DMS 273 (cell line): ENCODE measurements around the gene S100A8.

ENCODE experiments used
- DNase-seq: peaks from one replicate; lab custom pipeline; 2025; ENCODE audit not compliant: unreplicated experiment; lab: John Stamatoyannopoulos, UW

The S100A8 gene

GRCh38 chr1:153393926-153394325 is 3.1 kb upstream of the S100A8 start:
- peak; percentile 8 for DNase-seq

GRCh38 chr1:153392822-153393221 is 1.9 kb upstream of the S100A8 start:
- no peak for DNase-seq

- no peak for DNase-seq
These were observed 1.4 kb upstream of the S100A8 start for GRCh38 chr1:153392258-153392657.

GRCh38 chr1:153389973-153390879 is 647 bp downstream of the S100A8 start:
- DNase-seq: no peak

- DNase-seq: no peak
These were observed 1.5 kb downstream of the S100A8 start for GRCh38 chr1:153389401-153389800.

GRCh38 chr1:153387785-153388184 is 3.1 kb downstream of the S100A8 start:
- DNase-seq: no peak

- DNase-seq: no peak
These were observed 3.9 kb downstream of the S100A8 start for GRCh38 chr1:153387001-153387400.

GRCh38 chr1:153386500-153386901 is 4.4 kb downstream of the S100A8 start:
- DNase-seq: peak; percentile 76

- DNase-seq: no peak
These were observed 5.8 kb downstream of the S100A8 start for GRCh38 chr1:153384958-153385580.

- DNase-seq: no peak
These were observed 10.2 kb downstream of the S100A8 start for GRCh38 chr1:153380711-153381110.

GRCh38 chr1:153379591-153379990 is 11.3 kb downstream of the S100A8 start:
- DNase-seq: no peak

GRCh38 chr1:153375511-153375910 is 15.4 kb downstream of the S100A8 start, which contains the start of gene S100A12:
Gene S100A12, minus strand, starts transcription at chr1:153375621. Its CDS starts 1,029 bp downstream, at chr1:153374592.
- DNase-seq: no peak

GRCh38 chr1:153374071-153374470 is 16.8 kb downstream of the S100A8 start:
- no peak for DNase-seq

GRCh38 chr1:153372571-153372970 is 18.3 kb downstream of the S100A8 start:
- DNase-seq: no peak

GRCh38 chr1:153371231-153371630 is 19.6 kb downstream of the S100A8 start:
- DNase-seq: no peak

GRCh38 chr1:153370146-153370545 is 20.7 kb downstream of the S100A8 start:
- DNase-seq: no peak

GRCh38 chr1:153368495-153368894 is 22.4 kb downstream of the S100A8 start:
- DNase-seq: no peak

GRCh38 chr1:153367090-153367489 is 23.8 kb downstream of the S100A8 start:
- DNase-seq: no peak

GRCh38 chr1:153366261-153366660 is 24.6 kb downstream of the S100A8 start:
- DNase-seq: no peak

- no peak for DNase-seq
These were observed 25.2 kb downstream of the S100A8 start for GRCh38 chr1:153365696-153366095.

GRCh38 chr1:153364766-153365666 is 25.9 kb downstream of the S100A8 start:
- no peak for DNase-seq
